ENCODE data around the gene COA8.

COA8 gene

DNA sequence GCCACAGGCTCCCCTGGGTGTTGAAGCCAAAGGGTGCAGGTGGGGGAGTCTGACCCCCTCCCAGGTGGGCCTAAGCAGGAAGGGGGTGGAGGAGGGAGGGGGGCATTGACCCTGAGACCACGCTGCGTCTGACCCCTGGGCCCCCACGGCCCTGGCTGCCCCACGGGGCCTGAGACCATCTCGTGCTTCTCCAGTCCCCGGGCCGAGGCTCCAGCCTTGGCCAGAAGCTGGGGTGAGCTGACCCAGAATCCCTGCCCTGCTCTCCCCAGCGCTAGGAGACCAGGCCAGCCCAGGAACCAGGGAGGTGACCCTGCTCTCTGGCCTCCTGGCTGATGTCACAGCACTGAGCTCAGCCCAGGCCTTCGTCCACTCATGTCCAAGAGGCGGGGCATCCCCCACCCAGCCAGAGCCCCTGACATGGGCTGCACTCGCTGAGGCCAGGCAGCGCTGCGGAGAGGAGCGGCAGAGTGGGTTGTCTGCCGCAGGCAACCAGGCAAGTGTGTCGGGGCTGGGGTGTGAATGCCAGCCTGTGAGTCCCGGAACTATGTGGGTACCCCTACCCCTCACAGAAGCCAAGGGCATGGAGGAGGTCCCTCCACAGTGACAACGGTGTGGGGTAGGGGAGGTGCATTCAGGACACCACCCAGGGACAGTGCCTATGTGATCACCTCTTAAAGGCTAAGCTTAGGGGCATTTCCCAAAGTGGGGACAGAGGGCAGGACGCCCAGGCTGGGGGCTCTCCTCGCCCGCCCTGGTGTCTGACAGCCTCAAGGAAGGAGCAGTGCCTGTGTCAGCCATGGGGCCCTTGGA, 27.5 kb upstream of the COA8 start:
- no peak for TF ChIP-seq CTCF (IDR thresholded peaks at IDR 0.05; ENCODE audit: insufficient read depth, low read depth, low read length, missing control alignments)
- no peak for DNase-seq (ENCODE audit: low read depth)
- no peak overlapping the region for H3K4me3 ChIP-seq (ENCODE audit: low read length)

- H3K4me3 ChIP-seq (ENCODE audit: low read length): no peak overlapping the region
- no peak for TF ChIP-seq CTCF (IDR thresholded peaks at IDR 0.05; ENCODE audit: insufficient read depth, low read depth, low read length, missing control alignments)
- DNase-seq (ENCODE audit: low read depth): no peak
Measured at GRCh38 chr14:103535891-103536565, 26.7 kb upstream of the COA8 start.

GRCh38 chr14:103536693-103537092, 26.1 kb upstream of the COA8 start:
- no peak for DNase-seq (ENCODE audit: low read depth)
- no peak overlapping the region for H3K4me3 ChIP-seq (ENCODE audit: low read length)
- TF ChIP-seq CTCF (IDR thresholded peaks at IDR 0.05; ENCODE audit: insufficient read depth, low read depth, low read length, missing control alignments): no peak

GRCh38 chr14:103537175-103537990, 25.4 kb upstream of the COA8 start:
- no peak overlapping the region for H3K4me3 ChIP-seq (ENCODE audit: low read length)
- TF ChIP-seq CTCF (IDR thresholded peaks at IDR 0.05; ENCODE audit: insufficient read depth, low read depth, low read length, missing control alignments): no peak
- no peak for DNase-seq (ENCODE audit: low read depth)

GRCh38 chr14:103538291-103539055, 24.3 kb upstream of the COA8 start:
- no peak for DNase-seq (ENCODE audit: low read depth)
- TF ChIP-seq CTCF (IDR thresholded peaks at IDR 0.05; ENCODE audit: insufficient read depth, low read depth, low read length, missing control alignments): no peak
- H3K4me3 ChIP-seq (ENCODE audit: low read length): no peak overlapping the region

- DNase-seq (ENCODE audit: low read depth): no peak
- TF ChIP-seq CTCF (IDR thresholded peaks at IDR 0.05; ENCODE audit: insufficient read depth, low read depth, low read length, missing control alignments): no peak
- H3K4me3 ChIP-seq (ENCODE audit: low read length): no peak overlapping the region
Measured at GRCh38 chr14:103539056-103539825, 23.5 kb upstream of the COA8 start.
